Aorta (tissue), 5 donors: ENCODE results near the gene B4GALNT1. TPM values are rescaled to one million over a fixed set of nuclear protein-coding genes. Genes with fewer than 3 reads are reported as not detected.

Experiments
- ATAC-seq: fragments of 200-7000 bp; cut with Tn5 transposase; one replicate; pipeline ENCODE4 v1.9.1; 2022; ENCODE audit warnings: moderate library complexity; ENCODE audit not compliant: low FRiP score
- DNase-seq, 2 donors: peaks; one replicate each; pipeline ENCODE4 v3.0.0-alpha.2; 2020
- H3K27ac ChIP-seq, 2 donors: one replicate each; pipeline ENCODE4 v1.5.1; 2013; ENCODE audit warnings: low read length in 2 of 2, mild to moderate bottlenecking in 2 of 2, moderate library complexity in 2 of 2, control low read depth in 1 of 2, inconsistent platforms in 1 of 2, low read depth in 1 of 2
- H3K27me3 ChIP-seq, 2 donors: one replicate each; pipeline ENCODE4 v1.6.1; 2013; ENCODE audit warnings: control low read depth in 1 of 2, low read length in 1 of 2, mild to moderate bottlenecking in 1 of 2, moderate library complexity in 1 of 2; ENCODE audit not compliant: insufficient read depth in 2 of 2, control insufficient read depth in 1 of 2
- H3K36me3 ChIP-seq, 2 donors: one replicate each; pipeline ENCODE4 v1.6.1; 2013; ENCODE audit warnings: control low read depth in 1 of 2, low read length in 1 of 2, mild to moderate bottlenecking in 1 of 2; ENCODE audit not compliant: insufficient read depth in 2 of 2, control insufficient read depth in 1 of 2
- H3K4me1 ChIP-seq, 2 donors: one replicate each; pipeline ENCODE4 v1.6.1; 2013; ENCODE audit warnings: low read length in 2 of 2, control low read depth in 1 of 2, mild to moderate bottlenecking in 1 of 2, moderate library complexity in 1 of 2; ENCODE audit not compliant: insufficient read depth in 2 of 2, control insufficient read depth in 1 of 2
- H3K4me3 ChIP-seq, 2 donors: one replicate each; pipeline ENCODE4 v1.5.1; 2013; ENCODE audit warnings: low read length in 2 of 2, control low read depth in 1 of 2, mild to moderate bottlenecking in 1 of 2
- H3K9me3 ChIP-seq: one replicate; pipeline ENCODE4 v1.6.1; 2013; ENCODE audit warnings: mild to moderate bottlenecking, low read length; ENCODE audit not compliant: control insufficient read depth
- WGBS, 2 donors: extraction: QIAGEN DNeasy Blood & Tissue Kit; methylation state at CpG; one replicate each; pipeline ENCODE4 v1.1.7; 2013; 5-methylcytosine and 5-hydroxymethylcytosine counted together
- intact Hi-C, 2 donors: fragments of 100-400 bp; cut with DNase I; formaldehyde crosslinking; loops; one replicate each; pipeline versions ENCODE4 v1.14.2 to v1.15.0; 2022
- polyA plus RNA-seq, 2 donors: library from polyadenylated mRNA; stranded (reverse); fragments of 200-250 nt; gene quantifications; one replicate each; pipeline ENCODE4 v1.2.3, GENCODE V29; 2013
- total RNA-seq, 2 donors: library from RNA; stranded (reverse); fragmentation: NEBNext Ultra II Directional; extraction: Animal tissue kit (Norgen Biotek cat#: 25700); gene quantifications; one replicate each; pipeline ENCODE4 v1.2.1, GENCODE V29; 2021
- donor health status: healthy with polysubstance abuse.
- donor health status: Bipolar disorder and iron deficiency.
- donor health status: DM: no; HTN: no; CAD: no.
- donor health status: DM: no; HTN: no; CAD: no.
- donor health status: DM: yes; HTN: yes; CAD: no.

Gene B4GALNT1
- total and polyA plus RNA-seq, 4 donors, result 1.0 to 6.5 (median 4.4) TPM

DNA sequence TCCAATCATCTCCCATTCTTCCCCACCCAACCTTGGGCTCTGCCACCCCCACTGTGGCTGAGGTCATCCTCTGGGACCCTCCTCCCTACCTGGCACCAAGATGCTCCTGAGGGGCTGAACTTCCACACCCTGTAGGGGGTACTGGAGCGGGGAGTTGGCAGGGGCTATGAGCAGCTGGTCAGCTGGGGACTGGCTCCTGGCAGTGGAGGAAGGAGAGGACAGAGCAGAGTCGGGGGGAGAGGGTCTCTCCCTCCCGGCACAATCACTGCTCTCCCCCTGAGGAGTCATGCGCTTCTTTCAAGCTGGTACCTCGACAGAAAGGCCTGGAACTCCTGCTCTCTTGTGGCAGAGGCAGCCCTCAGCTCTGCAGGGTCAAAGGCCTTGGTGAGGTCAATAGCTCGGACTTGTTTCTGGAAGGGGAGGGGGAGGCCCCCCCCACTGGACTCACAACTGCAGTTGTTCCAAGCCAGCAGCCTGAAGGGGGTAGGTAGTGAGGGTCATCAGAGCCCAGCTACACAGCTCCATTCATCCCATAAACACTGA lies 2.0 kb downstream of the B4GALNT1 start:
- Histone ChIP-seq H3K27ac (no peak overlapping the region), H3K4me1 (no peaks in the 10 kb centered on the region), H3K27me3 (no peaks in the 10 kb centered on the region), H3K9me3 (no peaks in the 10 kb centered on the region), H3K4me3 (no peak overlapping the region), H3K36me3 (no peaks in the 10 kb centered on the region)
- 86 to 88% methylated on average over 6 of the region's 6 CpGs for WGBS, 2 donors
- ATAC-seq, result no peak
- no peak for DNase-seq
- intact Hi-C loops, result no loop called here

DNA sequence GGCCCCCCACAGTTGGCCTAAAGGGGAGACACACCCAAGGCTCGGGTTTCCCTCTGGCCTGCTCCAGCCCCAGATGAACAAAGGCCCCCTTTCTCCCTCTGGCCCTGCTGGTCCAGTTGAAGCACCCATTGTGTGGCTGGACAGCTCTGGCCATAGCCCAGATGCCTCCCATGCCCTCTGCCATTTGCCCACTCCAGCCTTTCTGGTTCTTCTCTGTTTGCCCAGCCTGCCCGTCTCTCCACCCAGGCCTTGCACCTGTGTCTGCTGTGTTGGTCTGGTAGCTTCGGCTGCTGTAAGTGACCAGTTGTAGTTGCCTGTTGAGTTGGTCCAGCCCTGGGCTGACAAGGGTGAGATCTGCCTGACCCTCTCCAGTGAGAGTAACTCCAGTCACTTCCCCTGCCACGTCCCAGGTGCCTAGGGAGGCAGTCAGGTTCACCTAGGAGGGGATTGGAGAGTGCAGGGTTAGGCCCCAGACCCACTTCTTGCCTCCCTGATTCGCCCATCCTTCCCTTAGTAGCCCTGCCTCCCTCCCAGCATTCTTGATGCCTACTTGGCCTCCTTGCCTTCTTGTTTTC lies 3.0 kb downstream of the B4GALNT1 start:
- no peaks in the 10 kb centered on the region for H3K27me3 ChIP-seq
- no peaks in the 10 kb centered on the region for H3K36me3 ChIP-seq
- intact Hi-C loops, result no loop called here
- ATAC-seq, result no peak
- no peak overlapping the region for H3K4me3 ChIP-seq
- H3K9me3 ChIP-seq, result no peaks in the 10 kb centered on the region
- no peak overlapping the region for H3K27ac ChIP-seq
- H3K4me1 ChIP-seq, result no peaks in the 10 kb centered on the region
- DNase-seq, result no peak
- WGBS, 2 donors, result 93 to 97% methylated on average over 5 of the region's 5 CpGs

DNA sequence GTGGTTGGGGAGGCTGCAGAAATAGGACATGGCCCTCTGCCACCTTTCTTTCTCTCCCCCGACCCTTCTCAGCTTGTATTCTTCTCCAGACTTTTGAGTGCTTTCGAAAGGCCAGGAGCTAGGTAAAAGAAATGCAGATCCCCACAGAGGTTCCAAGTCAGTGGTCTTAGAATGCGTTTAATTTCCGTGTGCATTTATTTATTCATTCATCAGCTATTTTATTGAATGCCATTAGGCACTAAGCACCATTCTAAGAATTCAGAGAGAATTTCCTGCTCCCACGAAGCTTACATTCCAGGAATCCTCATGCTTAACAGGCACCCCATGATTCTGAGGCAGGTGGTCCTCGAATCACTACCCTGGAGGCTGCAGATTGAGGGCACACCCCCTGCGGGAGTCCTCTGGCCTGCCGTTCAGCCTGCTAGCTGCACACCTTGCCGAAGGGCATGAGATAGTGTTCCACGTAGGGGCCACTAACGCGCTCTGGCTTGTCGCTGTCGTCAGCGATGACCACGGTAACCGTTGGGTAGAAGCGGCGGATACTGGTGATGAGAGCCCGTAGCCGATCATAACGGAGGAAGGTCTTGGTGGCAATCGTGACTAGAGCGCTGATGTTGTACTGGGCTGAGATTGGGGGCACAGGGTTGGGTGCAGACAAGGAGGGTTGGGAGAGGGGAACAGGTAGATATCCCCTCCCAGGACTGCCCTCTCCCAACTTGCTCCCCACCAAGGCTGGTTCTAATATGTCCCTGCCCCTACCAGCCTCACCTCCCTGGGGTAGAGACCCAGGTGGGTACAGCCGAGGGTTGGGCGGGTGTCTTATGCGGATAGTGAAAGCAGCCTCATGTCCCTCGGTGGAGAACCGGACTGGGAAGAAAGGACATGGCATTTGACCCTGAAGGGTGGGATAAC lies 4.5 kb downstream of the B4GALNT1 start:
- no peaks in the 10 kb centered on the region for H3K4me1 ChIP-seq
- DNase-seq (no peak), ATAC-seq (no peak)
- intact Hi-C loops, result no loop called here
- H3K4me3 ChIP-seq, result no peak overlapping the region
- no peaks in the 10 kb centered on the region for H3K27me3 ChIP-seq
- no peaks in the 10 kb centered on the region for H3K36me3 ChIP-seq
- no peaks in the 10 kb centered on the region for H3K9me3 ChIP-seq
- WGBS, 2 donors, result 87 to 90% methylated on average over 29 of the region's 29 CpGs
- no peak overlapping the region for H3K27ac ChIP-seq

DNA sequence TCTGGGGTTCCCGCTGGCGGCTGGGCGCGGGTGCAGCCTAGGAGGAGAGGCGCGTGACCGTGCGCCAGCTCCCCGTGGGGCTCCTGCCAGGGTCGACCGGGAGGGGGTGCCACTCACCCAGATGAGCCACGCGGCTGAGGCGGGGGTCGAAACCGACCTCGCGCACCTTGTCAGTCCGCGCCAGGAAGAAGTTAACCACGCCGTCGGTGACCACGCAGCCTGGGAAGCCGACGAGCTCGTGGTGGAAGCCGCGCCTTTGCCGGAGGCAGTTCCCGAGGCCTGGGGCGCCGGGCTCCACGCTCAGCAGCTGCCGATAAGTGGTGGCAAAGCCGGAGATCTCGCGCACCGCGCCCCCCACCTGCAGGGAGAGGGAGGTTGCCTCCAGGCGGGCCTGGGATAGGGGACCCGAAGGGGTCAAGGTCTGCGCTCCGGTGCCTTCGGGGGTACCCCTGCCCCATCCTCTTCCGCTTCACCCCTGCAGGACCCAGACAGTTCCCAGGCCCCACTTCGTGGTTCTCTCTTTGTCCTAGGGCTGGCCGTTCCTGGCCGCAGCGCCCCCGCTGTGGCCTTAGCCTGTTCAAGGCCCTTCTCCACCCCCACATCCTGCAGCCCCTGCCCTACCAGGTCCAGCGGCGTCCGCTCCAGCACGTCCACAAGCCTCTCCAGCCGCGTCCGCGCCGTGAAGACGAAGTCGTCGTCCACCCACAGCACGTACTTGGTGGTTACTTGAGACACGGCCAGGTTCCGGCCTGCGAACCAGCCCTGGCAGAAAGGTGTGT lies 5.3 kb downstream of the B4GALNT1 start:
- H3K27ac ChIP-seq, result no peak overlapping the region
- DNase-seq (no peak), ATAC-seq (no peak)
- intact Hi-C loops, result no loop called here
- H3K36me3 ChIP-seq, result no peaks in the 10 kb centered on the region
- no peaks in the 10 kb centered on the region for H3K9me3 ChIP-seq
- no peaks in the 10 kb centered on the region for H3K27me3 ChIP-seq
- H3K4me1 ChIP-seq, result no peaks in the 10 kb centered on the region
- no peak overlapping the region for H3K4me3 ChIP-seq
- WGBS, 2 donors, result 36 to 45% methylated on average over 57 to 67 of the region's 67 CpGs

DNA sequence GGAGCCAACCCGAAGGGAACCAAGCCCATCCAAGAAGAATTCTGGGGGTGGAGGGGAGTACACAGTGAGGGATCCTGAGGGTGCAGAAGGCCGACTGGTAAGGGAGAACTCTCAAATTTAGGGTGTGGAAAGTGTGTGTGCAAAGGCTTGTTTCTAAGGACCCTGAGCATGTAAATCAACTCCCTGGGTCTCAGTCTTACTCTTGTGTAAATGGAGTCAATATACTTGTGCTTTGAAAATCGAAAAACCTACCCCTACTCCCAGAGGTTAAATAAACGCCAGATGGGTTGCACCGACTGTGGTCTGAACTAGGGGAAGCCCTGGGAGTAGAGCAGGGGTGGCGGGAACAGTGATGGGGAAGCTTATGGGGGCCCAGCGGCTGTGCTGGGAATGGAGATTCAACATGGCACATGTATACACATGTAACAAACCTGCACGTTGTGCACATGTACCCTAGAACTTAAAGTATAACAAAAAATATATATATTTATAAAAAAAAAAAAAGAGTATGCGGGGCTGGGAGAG lies 6.0 kb downstream of the B4GALNT1 start:
- intact Hi-C loops, result no loop called here
- Histone ChIP-seq H3K9me3 (no peaks in the 10 kb centered on the region), H3K4me3 (no peak overlapping the region), H3K27ac (no peak overlapping the region), H3K4me1 (no peaks in the 10 kb centered on the region), H3K36me3 (no peaks in the 10 kb centered on the region), H3K27me3 (no peaks in the 10 kb centered on the region)
- WGBS, 2 donors, result 70 to 74% methylated on average over 9 of the region's 9 CpGs
- DNase-seq (no peak), ATAC-seq (no peak)

DNA sequence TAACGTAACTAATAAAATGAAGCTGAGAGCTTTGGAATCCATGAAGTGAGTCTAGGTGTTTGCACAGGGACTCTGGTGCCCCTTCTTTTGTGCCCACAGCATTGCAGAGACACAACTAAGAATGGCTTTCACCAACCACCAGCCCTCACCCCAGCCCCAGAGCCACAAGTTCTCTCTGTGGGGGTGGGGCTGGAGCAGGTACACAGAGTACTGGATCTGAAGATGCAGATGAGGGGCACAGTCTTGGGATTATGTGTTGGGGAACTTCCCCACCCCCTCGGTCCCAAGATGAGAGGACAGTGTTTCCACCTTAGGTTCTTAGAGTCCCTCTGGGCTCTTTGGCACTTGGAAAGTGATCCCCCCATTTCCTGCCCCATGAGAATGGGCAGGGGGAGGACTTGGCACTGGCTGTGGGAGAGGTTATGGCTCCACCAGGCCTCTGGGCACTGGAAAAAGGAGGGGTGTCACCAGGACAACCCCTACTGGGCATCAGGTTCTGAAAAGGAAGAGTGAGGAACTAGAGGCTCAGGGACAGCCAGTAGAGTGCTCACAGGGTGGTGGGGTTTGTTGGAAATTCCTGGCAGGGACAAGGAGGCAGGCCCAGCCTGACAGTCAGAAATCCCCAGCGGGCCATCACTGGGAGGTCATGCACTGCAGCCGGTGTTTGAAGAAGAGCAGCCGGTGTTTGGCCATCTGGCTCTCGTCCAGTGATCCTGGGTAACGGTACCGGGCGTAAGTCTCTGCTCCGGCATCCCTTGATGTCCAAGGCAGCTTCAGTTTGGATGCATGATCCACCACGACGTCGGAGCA lies 6.7 kb downstream of the B4GALNT1 start:
- intact Hi-C loops, result no loop called here
- no peak for ATAC-seq
- H3K36me3 ChIP-seq, result no peaks in the 10 kb centered on the region
- no peaks in the 10 kb centered on the region for H3K27me3 ChIP-seq
- H3K9me3 ChIP-seq, result no peaks in the 10 kb centered on the region
- WGBS, 2 donors, result 80 to 82% methylated on average over 13 of the region's 13 CpGs
- no peak for DNase-seq
- no peaks in the 10 kb centered on the region for H3K4me1 ChIP-seq
- H3K27ac ChIP-seq, result no peak overlapping the region
- H3K4me3 ChIP-seq, result no peak overlapping the region

DNA sequence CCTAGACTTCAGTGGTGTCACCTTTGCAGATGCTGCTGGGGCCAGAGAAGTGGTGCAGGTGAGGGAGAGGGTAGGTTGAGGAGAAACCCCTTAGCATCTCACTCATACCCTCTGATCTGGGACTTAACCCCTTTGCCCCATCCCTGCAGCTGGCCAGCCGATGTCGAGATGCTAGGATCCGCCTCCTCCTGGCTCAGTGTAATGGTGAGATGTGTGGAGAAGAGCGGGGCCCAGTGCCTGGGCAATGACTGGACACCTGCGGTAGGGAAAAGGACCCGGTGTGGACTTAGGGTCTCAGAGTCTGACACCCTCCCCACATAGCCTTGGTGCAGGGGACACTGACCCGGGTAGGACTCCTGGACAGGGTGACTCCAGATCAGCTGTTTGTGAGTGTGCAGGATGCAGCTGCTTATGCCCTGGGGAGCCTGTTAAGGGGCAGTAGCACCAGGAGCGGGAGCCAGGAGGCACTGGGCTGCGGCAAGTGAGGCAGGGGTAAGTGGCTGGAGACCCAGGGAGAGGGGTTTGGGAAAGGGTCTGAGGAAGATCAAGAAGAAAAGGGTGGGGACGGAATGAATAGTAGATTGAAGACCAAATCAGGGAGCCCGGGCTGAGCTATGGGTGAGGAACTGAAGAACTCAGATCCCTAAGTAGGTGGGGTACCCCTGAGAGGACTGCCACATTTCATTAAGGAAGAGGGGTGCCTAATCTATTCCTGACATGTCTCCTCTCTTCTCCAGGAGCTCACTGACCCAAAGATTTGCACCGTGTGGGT lies 7.6 kb downstream of the B4GALNT1 start:
- WGBS, 2 donors, result 89 to 91% methylated on average over 12 of the region's 12 CpGs
- DNase-seq (no peak), ATAC-seq (no peak)
- no peaks in the 10 kb centered on the region for H3K36me3 ChIP-seq
- H3K4me1 ChIP-seq, result no peaks in the 10 kb centered on the region
- H3K4me3 ChIP-seq, result no peak overlapping the region
- no peaks in the 10 kb centered on the region for H3K27me3 ChIP-seq
- intact Hi-C loops, result no loop called here
- no peak overlapping the region for H3K27ac ChIP-seq
- H3K9me3 ChIP-seq, result no peaks in the 10 kb centered on the region
